ES-I3 (cell line): Measurements from ENCODE around the gene ZNF366.
"Not testable (repeated sequence)": the region's sequence is repeated elsewhere in the genome, so short reads cannot be mapped to it uniquely, and the experiment has no call there.

Experiments used
- H3K36me3 ChIP-seq: 2 replicates; pipeline ENCODE4 v1.6.1; 2013; ENCODE audit warnings: mild to moderate bottlenecking, low read length, control low read depth, moderate library complexity; ENCODE audit not compliant: insufficient read depth
- H3K4me1 ChIP-seq: 2 replicates; pipeline ENCODE4 v1.6.1; 2013; ENCODE audit warnings: mild to moderate bottlenecking, control low read depth, low read length; ENCODE audit not compliant: insufficient read depth
- H3K9ac ChIP-seq: 2 replicates; pipeline ENCODE4 v1.6.1; 2013; ENCODE audit warnings: low read depth, mild to moderate bottlenecking, low read length, moderate library complexity
- H3K9me3 ChIP-seq: 2 replicates; pipeline ENCODE4 v1.6.1; 2013; ENCODE audit warnings: mild to moderate bottlenecking, low read length, moderate library complexity; ENCODE audit not compliant: control insufficient read depth, insufficient read depth

ZNF366 gene

DNA sequence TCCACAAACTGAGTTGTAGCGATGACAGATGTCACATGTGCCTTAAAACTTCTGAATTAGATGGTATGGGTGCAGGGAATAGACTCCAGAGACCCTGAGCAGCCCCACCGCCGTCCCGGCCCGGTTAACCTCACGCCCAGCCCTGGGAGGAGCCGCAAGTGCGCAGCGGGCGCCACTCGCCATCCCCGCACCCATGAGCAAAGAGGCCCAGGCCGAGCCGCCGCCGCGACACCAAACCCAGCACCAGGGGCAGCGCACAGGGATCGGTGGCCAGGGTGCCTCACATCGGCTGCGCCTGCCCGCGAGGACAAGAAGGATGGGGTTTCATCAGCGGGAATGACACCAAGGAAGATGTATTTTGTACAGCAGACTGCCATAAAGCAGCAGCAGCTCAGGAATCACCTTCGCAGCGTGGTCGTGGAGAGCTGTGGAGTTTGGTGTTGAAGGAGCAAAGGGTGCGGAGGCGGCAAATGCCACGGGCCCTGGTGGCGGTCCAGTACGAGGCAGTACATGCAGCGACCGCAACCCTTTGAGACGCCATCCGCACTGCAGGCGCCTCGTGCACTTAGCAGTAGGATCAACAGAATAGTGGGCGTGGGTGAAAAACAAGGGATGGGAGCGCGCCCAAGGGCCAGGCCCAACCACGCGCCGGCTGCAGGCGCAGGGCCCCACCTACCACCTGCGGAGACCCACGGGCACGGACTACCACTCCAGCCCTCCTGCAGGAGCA lies 89.7 kb downstream of the ZNF366 start:
- Histone ChIP-seq H3K9me3 (no peaks in the 10 kb centered on the region), H3K36me3 (no peaks in the 10 kb centered on the region), H3K9ac (no peak overlapping the region), H3K4me1 (no peaks in the 10 kb centered on the region)

DNA sequence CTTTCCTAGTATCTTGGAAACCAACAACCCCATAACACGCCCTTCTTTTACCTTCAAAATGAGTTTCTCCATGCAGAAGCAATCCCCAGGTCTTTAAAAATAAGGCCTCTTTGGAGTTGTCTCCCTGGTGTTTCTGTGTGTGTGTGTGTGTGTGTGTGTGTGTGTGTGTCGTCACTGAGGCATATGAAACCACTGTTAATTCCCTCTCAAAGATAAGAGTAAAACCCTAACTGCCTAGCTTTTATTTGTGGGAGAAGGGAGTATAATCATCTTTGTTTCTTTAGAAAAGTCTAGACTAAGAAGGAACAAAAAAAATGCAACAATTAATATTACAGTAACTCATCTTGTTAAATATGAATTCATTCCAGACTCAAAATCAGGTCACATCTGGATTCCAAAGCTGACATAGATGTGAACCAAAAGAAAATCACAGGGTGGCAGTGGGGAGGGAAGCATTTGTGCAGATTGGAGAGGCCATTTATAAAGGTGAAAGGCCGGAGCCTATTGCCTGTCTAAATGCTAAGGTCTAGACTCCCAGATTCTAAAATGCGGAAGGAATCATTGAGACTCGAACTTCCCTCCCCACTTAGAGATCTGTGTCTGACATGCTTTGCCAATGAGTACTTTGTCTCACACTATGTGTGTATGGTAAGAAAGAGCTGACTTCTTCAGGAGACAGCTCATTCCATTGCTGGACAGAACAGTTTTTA lies 91.4 kb downstream of the ZNF366 start:
- Histone ChIP-seq H3K9me3 (no peaks in the 10 kb centered on the region), H3K36me3 (no peaks in the 10 kb centered on the region), H3K4me1 (no peaks in the 10 kb centered on the region), H3K9ac (no peak overlapping the region)

DNA sequence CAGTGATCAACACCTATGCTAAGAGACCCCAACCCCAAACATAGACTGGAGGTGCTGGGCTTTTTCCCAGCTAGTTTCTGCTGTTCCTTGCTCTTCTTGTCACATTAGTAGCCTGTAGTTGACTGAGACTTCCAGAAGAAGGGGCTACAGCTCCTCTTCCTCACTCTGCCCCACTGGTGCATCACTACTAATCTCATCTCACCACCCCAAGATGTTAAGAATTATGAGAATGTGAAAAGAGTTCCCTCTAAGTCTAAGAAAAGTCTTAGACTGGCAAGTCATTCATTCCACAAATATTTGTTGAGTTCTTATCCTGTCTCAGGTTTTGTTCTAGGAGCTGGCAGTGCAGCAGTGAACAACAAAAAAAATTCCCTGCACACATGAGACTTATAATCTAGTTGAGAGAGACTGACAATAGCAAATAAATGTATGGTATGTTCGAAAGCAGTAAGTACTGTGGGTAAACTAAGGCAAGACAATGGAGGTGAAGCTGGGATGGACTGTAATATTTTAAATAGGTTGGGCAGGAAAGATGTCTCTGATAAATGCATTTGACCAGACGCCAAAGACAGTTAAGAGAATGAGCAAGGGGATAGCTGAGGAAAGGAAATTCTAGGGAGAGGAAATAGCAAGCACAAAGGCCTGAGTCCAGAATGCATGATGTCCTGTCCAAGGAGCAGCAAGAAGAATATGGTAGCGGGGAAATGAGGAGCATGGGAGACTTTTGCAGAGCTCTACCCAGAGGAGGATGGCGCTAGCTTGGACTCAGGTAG lies 94.7 kb downstream of the ZNF366 start:
- Histone ChIP-seq H3K36me3 (no peaks in the 10 kb centered on the region), H3K9me3 (no peaks in the 10 kb centered on the region), H3K4me1 (no peaks in the 10 kb centered on the region), H3K9ac (no peak overlapping the region)

DNA sequence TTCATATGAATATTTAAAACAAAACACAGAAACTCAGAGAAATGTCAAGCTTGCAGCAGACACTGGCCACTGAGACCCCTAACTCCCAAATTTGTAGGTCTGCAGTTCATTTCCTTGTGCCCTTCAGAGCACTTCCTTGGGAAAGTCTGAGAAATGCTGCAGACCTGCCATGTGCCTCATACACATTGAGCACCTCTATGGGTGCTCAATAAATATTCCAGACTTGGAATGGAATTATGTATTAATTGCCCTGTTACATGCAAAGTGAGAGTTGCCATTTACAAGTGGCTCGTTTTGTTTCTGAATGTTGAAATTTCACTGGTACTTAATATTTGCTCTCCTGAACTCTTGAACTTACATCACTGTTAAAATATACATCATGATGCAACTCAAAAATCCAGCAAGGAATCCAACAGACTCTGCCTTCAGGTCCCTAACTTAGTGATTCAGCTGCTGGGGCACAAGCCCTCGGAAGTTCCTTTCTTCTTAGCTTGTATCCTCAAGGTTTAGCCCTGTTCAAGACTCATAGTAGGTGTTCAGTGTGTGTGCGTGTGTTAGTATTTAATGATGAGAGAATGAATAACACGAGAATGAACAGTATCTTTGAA lies 96.4 kb downstream of the ZNF366 start:
- Histone ChIP-seq H3K9ac (no peak overlapping the region), H3K36me3 (no peaks in the 10 kb centered on the region), H3K9me3 (no peaks in the 10 kb centered on the region), H3K4me1 (no peaks in the 10 kb centered on the region)

DNA sequence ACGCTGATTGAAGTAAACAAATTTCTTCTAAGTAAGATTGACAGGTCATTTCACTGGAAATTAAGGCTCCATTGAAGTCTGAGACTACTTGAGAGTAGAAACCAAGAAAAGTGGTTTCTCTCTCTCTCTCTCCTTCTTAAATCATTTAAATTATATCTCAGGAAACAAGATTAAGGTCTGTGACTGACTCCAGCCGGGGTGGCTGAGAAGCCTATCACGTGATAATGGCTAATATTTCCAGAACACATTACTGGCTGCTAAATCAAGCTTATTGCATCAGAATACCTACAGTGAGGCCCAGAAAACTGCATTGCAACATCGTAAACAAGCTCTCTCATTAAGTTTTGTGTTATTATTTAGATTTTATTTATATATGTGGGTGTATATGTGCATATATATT lies 98.6 kb downstream of the ZNF366 start:
- Histone ChIP-seq H3K9ac (no peak overlapping the region), H3K9me3 (no peaks in the 10 kb centered on the region), H3K4me1 (no peaks in the 10 kb centered on the region), H3K36me3 (no peaks in the 10 kb centered on the region)

DNA sequence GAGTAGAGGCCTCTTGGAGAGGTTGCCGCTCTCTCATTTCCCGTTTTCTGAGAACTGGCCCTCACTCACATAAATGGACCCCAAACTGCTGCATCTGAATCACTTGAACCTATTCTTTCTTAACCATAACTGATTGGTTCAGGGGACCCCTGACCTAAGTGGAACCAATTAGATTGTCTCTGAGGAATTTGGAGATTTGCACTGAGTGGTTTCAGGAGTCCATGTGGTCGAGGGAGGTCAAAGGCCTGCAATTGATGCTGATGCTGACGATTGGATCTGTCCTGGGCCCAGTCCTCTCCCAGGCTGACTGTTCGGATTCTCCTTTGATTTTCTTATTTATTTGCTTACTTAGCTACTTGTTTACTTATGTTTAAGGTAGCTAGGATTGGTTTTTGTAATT lies 99.1 kb downstream of the ZNF366 start:
- Histone ChIP-seq H3K9me3 (no peaks in the 10 kb centered on the region), H3K36me3 (no peaks in the 10 kb centered on the region), H3K9ac (no peak overlapping the region), H3K4me1 (no peaks in the 10 kb centered on the region)

DNA sequence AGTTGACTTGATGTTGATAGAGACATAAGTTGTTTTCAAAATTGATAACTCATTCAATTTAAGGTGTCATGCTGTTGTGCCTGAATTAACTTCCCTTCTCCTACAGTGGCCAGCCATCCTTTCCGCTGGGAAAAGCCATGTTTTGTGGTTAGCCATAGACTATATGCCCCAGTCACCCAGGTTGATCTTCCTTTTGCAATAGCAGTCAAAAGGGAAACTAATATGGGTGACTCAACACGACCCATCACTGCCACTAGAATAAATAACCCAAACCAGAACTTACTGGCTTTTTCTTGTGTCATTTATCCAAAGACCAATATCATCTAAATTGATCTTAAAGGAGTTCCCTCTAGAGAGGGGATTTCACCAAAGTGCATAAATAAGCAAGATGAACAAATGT lies 99.7 kb downstream of the ZNF366 start:
- Histone ChIP-seq H3K9me3 (no peaks in the 10 kb centered on the region), H3K9ac (no peak overlapping the region), H3K4me1 (no peaks in the 10 kb centered on the region), H3K36me3 (no peaks in the 10 kb centered on the region)

DNA sequence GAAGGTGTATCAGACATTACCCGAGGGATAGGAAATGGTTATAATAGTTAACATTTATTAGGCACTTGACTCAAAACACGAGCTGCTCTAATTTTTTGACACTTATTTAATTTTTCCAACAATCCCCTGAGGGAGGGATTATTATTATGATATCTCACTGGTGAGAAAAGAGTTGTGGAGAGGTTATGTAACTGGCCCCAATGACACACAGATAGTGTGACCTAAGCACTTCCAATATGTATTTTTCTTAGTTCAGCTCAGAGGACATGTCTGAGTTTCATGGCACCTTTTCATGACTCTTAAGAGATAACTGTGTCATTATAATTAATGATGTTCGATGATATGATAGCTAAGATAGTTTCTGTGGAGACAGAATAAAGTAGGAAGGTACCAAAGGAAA lies 100.1 kb downstream of the ZNF366 start:
- Histone ChIP-seq H3K9me3 (no peaks in the 10 kb centered on the region), H3K9ac (no peak overlapping the region), H3K36me3 (no peaks in the 10 kb centered on the region), H3K4me1 (no peaks in the 10 kb centered on the region)

DNA sequence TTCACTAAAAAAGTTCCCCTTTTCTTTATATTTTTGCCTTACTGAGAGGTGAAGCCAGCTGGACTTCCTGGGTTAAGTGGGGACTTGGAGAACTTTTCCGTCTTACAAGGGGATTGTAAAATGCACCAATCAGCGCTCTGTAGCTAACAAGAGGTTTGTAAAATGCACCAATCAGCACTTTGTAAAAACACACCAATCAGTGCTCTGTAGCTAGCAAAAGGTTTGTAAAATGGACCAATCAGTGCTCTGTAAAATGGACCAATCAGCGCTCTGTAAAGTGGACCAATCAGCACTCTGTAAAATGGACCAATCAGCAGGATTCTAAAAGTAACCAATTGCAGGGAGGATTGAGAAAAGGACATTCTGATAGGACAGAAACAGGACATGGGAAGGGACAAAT lies 102.4 kb downstream of the ZNF366 start:
- not testable (repeated sequence) for H3K9ac ChIP-seq, H3K9me3 ChIP-seq, H3K36me3 ChIP-seq, H3K4me1 ChIP-seq

DNA sequence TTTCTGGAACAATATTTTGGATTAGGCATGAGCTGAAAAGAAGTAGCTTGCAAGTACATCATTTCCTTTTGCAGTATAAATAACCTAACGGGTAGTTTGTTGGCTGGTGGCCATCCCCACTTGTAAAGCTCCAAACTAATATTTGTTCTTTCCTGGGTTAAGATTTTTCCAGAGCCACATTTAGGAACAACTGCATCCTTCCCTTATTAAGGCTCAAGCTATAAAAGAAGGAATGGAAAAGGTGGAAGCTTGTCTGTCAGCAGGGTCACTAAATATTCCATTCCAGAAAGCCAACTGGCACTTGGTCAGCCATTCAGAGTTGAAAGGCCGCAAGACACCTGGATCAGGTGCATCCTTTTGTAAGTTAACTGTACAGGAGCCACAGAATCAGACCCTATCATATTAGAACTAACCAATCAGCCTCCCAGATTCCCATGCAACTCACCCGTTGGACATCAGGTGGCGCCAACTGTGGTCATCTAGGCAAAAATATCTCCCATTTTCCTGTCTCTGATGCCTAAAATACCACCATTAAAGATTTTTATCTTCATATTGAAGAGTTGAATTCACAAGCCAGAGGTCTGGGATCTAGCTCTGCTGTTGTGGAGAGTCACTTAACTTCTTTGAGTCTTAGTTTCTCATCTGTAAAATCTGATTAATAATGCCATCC lies 104.1 kb downstream of the ZNF366 start:
- Histone ChIP-seq H3K9me3 (no peaks in the 10 kb centered on the region), H3K4me1 (no peaks in the 10 kb centered on the region), H3K36me3 (no peaks in the 10 kb centered on the region), H3K9ac (no peak overlapping the region)

DNA sequence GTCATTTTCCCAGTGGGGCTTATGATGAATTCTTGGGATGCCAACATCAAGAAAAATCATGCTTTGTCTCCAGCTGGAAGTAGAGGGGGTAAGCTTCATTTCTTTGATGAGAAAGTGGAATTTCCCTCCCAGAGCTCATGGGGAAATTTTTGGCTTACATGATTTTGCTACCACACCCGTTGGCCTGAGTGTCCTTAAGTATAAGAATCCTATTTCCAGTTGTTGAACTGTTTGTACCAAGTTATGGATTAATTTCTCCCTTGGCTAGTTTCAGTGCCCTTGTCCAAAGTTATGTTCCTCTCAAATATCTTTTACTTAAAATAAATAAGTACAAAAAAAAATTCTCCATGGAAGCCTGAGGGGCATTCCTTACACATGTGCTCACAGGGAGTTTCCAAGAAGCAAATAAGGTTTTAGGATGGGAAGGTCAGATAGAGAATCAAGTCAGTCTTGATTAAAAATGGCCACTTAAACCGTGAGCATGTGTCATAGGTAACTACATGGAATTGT lies 104.8 kb downstream of the ZNF366 start:
- no peak overlapping the region for H3K9ac ChIP-seq
- H3K36me3 ChIP-seq = no peaks in the 10 kb centered on the region
- H3K9me3 ChIP-seq = no peaks in the 10 kb centered on the region
- H3K4me1 ChIP-seq = no peaks in the 10 kb centered on the region

DNA sequence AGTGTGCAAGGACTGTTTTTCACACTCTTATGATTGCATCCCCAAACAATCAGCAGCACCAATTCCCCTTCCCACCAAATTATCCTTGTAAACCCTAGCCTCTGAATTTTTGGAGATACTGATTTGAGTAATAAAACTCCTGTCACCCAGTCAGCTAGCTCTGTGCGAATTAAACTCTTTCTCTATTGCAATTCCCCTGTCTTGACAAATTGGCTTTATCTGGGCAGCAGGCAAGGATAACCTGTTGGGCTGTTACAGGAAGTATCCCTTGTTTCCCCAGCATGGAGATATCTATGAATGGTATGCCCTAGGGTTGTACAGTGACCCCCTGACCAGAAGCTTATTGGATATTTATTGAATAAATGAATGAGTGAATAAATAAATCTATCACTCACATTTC lies 106.3 kb downstream of the ZNF366 start:
- H3K9ac ChIP-seq = no peak overlapping the region
- H3K4me1 ChIP-seq = no peaks in the 10 kb centered on the region
- no peaks in the 10 kb centered on the region for H3K36me3 ChIP-seq
- H3K9me3 ChIP-seq = no peaks in the 10 kb centered on the region

DNA sequence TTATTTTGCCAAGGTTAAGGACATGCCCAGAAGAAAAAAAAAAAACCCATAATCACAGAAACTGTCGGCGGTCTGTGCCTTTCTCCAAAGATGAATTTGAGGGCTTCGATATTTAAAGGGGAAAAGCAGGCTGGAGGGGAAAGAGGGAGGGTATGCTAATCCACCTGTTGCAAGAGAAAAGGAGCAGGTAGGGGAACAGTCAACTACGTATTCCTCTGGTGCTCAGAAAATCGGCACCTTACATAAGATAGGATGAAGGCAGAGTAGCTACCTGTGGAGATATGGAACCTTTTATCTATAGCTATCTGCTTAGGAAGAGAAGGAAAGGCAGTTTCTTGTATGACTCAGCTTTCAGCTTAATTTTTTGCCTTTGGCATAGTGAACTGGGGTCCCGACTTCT lies 109.4 kb downstream of the ZNF366 start:
- no peaks in the 10 kb centered on the region for H3K4me1 ChIP-seq
- no peak overlapping the region for H3K9ac ChIP-seq
- H3K36me3 ChIP-seq = no peaks in the 10 kb centered on the region
- no peaks in the 10 kb centered on the region for H3K9me3 ChIP-seq

DNA sequence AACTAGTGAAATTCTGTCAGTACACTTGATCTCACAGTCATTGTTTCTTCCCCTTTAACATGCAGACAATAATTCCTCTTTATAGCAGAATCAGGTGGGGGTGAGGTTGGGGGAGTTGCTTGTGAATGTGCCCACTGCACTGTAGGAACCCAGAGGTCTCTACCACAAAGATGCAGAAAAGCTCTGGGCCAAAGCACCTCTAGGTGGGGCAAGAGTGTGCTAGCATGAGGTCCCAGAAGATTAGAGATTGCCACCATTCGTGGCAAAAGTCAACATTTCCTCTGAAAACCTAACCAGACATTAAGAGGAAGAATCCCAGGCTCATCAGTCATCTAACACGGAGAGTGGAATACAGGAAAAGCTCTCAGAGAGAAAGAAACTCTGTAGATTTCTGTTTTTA lies 112.5 kb downstream of the ZNF366 start:
- Histone ChIP-seq H3K9me3 (no peaks in the 10 kb centered on the region), H3K36me3 (no peaks in the 10 kb centered on the region), H3K9ac (no peak overlapping the region), H3K4me1 (no peaks in the 10 kb centered on the region)
